HG03575 (cell line): Measurements from ENCODE around the gene CAPZA2.
A peak's percentile ranks its signal among the peaks of the same experiment; 100 is the strongest.
"Not testable (repeated sequence)": the region's sequence is repeated elsewhere in the genome, so short reads cannot be mapped to it uniquely, and the experiment has no call there.

Experiments used
- ATAC-seq: cut with Tn5 transposase; IDR thresholded peaks from one replicate; pipeline ENCODE4 v1.9.1; 2021; ENCODE audit not compliant: unreplicated experiment, insufficient number of reproducible peaks, low FRiP score; ENCODE audit errors: extremely low read depth

The CAPZA2 gene

GRCh38 chr7:116970238-116970910 is 108.0 kb downstream of the CAPZA2 start:
- peak; percentile 46 for ATAC-seq

GRCh38 chr7:116971153-116971552 is 108.8 kb downstream of the CAPZA2 start:
- ATAC-seq: not testable (repeated sequence)
